Measurements from ENCODE around the gene SNX33. TPM values are rescaled to one million over a fixed set of nuclear protein-coding genes. Genes with fewer than 3 reads are reported as not detected.

SNX33 gene
- total RNA-seq, 1 experiment from 2014 or later: 8.3 TPM

- DNase-seq (ENCODE audit: low read depth, low spot score) (no peak), ATAC-seq (peak; percentile 84)
- Histone ChIP-seq H3K4me2 (ENCODE audit: low read length) (peak overlapping the region; percentile 63), H3K79me2 (ENCODE audit: insufficient read depth, low read length) (no peaks in the 10 kb centered on the region), H3K36me3 (ENCODE audit: control insufficient read depth in 1 of 2, insufficient read depth in 2 of 2, low read length in 2 of 2) (no peaks in the 10 kb centered on the region), H3K9ac (ENCODE audit: low read length) (peak overlapping the region; percentile 33; the same call in 1 of the 2 replicates), H3K27ac (ENCODE audit: low read depth, low read length) (peak overlapping the region; percentile 39), H4K20me1 (ENCODE audit: insufficient read depth) (no peaks in the 10 kb centered on the region), H3K27me3 (ENCODE audit: insufficient read depth, low read length) (no peaks in the 10 kb centered on the region), H3K9me3 (ENCODE audit: control insufficient read depth in 1 of 2, insufficient read depth in 1 of 2, low read depth in 1 of 2, low read length in 2 of 2) (no peaks in the 10 kb centered on the region), H3K9me2 (ENCODE audit: insufficient read depth) (no peaks in the 10 kb centered on the region), H3K4me3 (replicated peaks in 1 of 2; ENCODE audit: low read depth in 1 of 2, low read length in 2 of 2) (peak overlapping the region in 1 of 2 experiments; percentile 25; a peak in 1 of 4 replicates), H2AFZ (ENCODE audit: low read depth, low read length, poor library complexity, severe bottlenecking) (no peak overlapping the region), H3K4me1 (ENCODE audit: control insufficient read depth in 1 of 2, insufficient read depth in 2 of 2, low read length in 2 of 2) (peaks cover 10 to 19% of the 10 kb centered on the region in 2 experiments; a peak in 3 of 4 replicates)
- CTCF ChIA-PET: interaction anchor here (0.8 to 1.4 kb wide), 4 partner anchors 8 to 227 kb away, joined by 3 to 9 read pairs (median 4); no protein-coding TSS in a partner anchor
- no peak for TF ChIP-seq EZH2phosphoT487 (IDR thresholded peaks at IDR 0.05; ENCODE audit: borderline replicate concordance)
- TF ChIP-seq CTCF (IDR thresholded peaks at IDR 0.05 in 2 of 3, conservative IDR thresholded peaks at IDR 0.05 in 1 of 3; ENCODE audit: borderline replicate concordance in 1 of 3, insufficient read depth in 1 of 3, low read depth in 2 of 3, low read length in 2 of 3): peak in 2 of 3 experiments; percentile 54 to 55; a peak in 4 of 6 replicates
- TF ChIP-seq YY1 (IDR thresholded peaks at IDR 0.05; ENCODE audit: extremely low read depth, insufficient replicate concordance, low read depth, low read length): no peak
- TF ChIP-seq EGR1 (IDR thresholded peaks at IDR 0.05; ENCODE audit: low read depth): peak; percentile 94
- no TSS peak for BruUV-seq (replicated peaks)
- POLR2A ChIA-PET: no interaction called here
- RAD21 ChIA-PET (ENCODE audit: low non-redundant PET in 1 of 2, low total read pairs in 2 of 2, uncharacterized antibody in 2 of 2, unreplicated experiment in 2 of 2): interaction anchor here in 1 of 2 experiments (0.6 kb wide), 1 partner anchor 52 kb away, joined by 5 read pairs; no protein-coding TSS in a partner anchor
- intact Hi-C loops (cut with micrococcal nuclease): no loop called here
Observed at GRCh38 chr15:75694241-75695182, 46.8 kb downstream of the SNX33 start.
